ENCODE results near the gene TMEM59L.

The TMEM59L gene

DNA sequence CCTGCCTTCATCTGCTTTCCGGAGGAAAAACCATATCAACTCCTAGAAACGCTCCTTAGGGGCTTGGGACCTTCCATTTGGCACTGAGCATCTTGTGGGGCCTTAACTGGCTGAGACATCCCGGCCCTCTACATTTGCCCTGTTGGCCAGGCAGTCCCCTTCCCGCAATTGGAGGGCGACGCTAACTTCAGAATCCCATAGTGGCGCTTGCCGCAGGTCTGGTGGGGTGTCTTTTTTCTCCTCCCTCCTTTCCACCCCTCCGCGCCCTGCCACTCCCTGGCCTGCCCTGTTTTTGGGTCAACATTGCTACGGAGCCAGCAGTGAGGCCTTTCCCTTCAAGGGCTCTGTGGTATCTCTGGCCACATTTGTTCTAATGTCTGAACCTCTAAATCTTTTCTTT, 57.2 kb downstream of the TMEM59L start:
- Histone ChIP-seq H3K4me3 (ENCODE audit: low read length) (no peak overlapping the region), H3K27me3 (ENCODE audit: control insufficient read depth, insufficient read depth, low read length) (no peaks in the 10 kb centered on the region), H3K9me3 (ENCODE audit: control insufficient read depth, insufficient read depth, low read length) (no peaks in the 10 kb centered on the region), H3K27ac (ENCODE audit: low read length) (no peak overlapping the region), H3K4me1 (ENCODE audit: control insufficient read depth, insufficient read depth, low read length) (peaks cover 2% of the 10 kb centered on the region), H3K36me3 (ENCODE audit: control insufficient read depth, insufficient read depth, low read length) (peaks cover 20% of the 10 kb centered on the region)
- no CpG with 5 or more reads among the region's 11 CpGs for WGBS (ENCODE audit: insufficient coverage, insufficient read length)
- DNase-seq (ENCODE audit: low read depth, low spot score) = no peak

DNA sequence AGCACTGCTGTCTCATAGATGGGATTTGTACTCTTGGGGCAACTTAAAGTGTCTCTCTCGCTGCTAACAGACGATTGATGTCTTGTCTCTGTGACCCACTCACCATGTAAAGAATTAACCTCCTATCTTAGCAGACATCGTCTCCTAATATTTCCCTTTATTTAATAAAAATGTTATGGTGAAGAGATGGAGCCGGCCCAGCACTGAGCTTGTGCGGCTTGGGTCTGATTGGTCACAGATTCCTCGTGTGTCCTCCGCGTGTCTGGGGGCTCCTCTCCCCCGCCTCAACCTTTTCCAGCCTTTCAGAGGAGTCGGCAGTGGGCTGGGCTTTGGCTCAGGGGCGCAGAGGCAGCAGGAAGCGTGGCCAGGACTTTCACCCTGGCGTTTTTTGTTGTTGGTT, 57.6 kb downstream of the TMEM59L start:
- H3K4me1 ChIP-seq (ENCODE audit: control insufficient read depth, insufficient read depth, low read length) = peaks cover 2% of the 10 kb centered on the region
- WGBS (ENCODE audit: insufficient coverage, insufficient read length) = no CpG with 5 or more reads among the region's 13 CpGs
- H3K4me3 ChIP-seq (ENCODE audit: low read length) = no peak overlapping the region

More for the DNA sequence above, 57.6 kb downstream of the TMEM59L start:
- H3K36me3 ChIP-seq (ENCODE audit: control insufficient read depth, insufficient read depth, low read length) = peaks cover 20% of the 10 kb centered on the region
- no peak overlapping the region for H3K27ac ChIP-seq (ENCODE audit: low read length)
- H3K9me3 ChIP-seq (ENCODE audit: control insufficient read depth, insufficient read depth, low read length) = no peaks in the 10 kb centered on the region
- no peak for DNase-seq (ENCODE audit: low read depth, low spot score)
- H3K27me3 ChIP-seq (ENCODE audit: control insufficient read depth, insufficient read depth, low read length) = no peaks in the 10 kb centered on the region
